ENCODE results near the gene SASH1. TPM values are rescaled to one million over a fixed set of nuclear protein-coding genes. Genes with fewer than 3 reads are reported as not detected.

SASH1 gene
- total and polyA plus RNA-seq, 9 of the 15 experiments (the other 6 are each of a cell fraction or from before 2014, with no cell fraction given), result 0.35 to 3.5 (median 1.6) TPM

DNA sequence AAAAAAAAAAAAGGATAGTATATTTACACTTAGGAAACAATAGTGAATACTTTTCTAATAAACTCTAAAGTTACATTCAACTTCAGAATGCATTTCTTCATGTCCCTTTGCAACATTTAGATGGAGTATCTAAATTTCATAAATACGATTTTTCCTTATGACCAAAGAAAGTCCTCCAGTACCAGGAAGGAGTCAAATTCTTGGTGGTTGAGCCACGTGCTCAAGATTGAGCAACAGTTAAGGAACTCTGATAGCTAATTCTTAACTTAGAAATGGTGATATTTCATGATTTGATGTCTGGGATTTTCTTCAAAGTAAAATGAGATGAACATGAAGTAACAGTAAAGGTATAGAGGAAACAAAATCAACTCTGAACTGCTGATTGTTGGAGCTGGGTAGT is 92.7 kb downstream of the SASH1 start:
- H3K4me1 ChIP-seq (replicated peaks in 1 of 2; ENCODE audit: control insufficient read depth in 2 of 2, insufficient read depth in 2 of 2, low read length in 2 of 2), result no peaks in the 10 kb centered on the region
- no peak overlapping the region for H2AFZ ChIP-seq (ENCODE audit: low read depth, low read length)
- CTCF ChIA-PET (ENCODE audit: low intra/inter-chr PET ratio), result no interaction called here
- no peaks in the 10 kb centered on the region for H3K9me1 ChIP-seq (ENCODE audit: control insufficient read depth, insufficient read depth, low read length)
- H4K20me1 ChIP-seq (replicated peaks; ENCODE audit: control insufficient read depth, insufficient read depth, low read length), result no peaks in the 10 kb centered on the region
- no peak for TF ChIP-seq TGIF2 (CRISPR knock-in tag; IDR thresholded peaks at IDR 0.05)
- no peak for TF ChIP-seq ZBTB9 (CRISPR knock-in tag; IDR thresholded peaks at IDR 0.05)
- TF ChIP-seq ZNF644 (tag; IDR thresholded peaks at IDR 0.05; ENCODE audit: low read depth), result no peak
- no peak for TF ChIP-seq NCOA6 (IDR thresholded peaks at IDR 0.05)
- no peak for TF ChIP-seq JUNB (CRISPR knock-in tag; conservative IDR thresholded peaks at IDR 0.05)
- TF ChIP-seq ZNF311 (CRISPR knock-in tag; IDR thresholded peaks at IDR 0.05), result no peak
- TF ChIP-seq EGR1 (conservative IDR thresholded peaks at IDR 0.05), result no peak
- no peak for TF ChIP-seq ATF4 (CRISPR knock-in tag; IDR thresholded peaks at IDR 0.05)
- TF ChIP-seq ELF2 (CRISPR knock-in tag; IDR thresholded peaks at IDR 0.05), result no peak
- no peak for TF ChIP-seq C11orf30 (IDR thresholded peaks at IDR 0.05; ENCODE audit: low read depth)
- TF ChIP-seq MLX (CRISPR knock-in tag; conservative IDR thresholded peaks at IDR 0.05), result no peak
- TF ChIP-seq ZNF398 (CRISPR knock-in tag; IDR thresholded peaks at IDR 0.05), result no peak
- POLR2A ChIA-PET, result interaction anchor here (0.9 kb wide), 1 partner anchor 11 kb away, joined by 3 read pairs; no protein-coding TSS in a partner anchor
- H3K4me2 ChIP-seq (ENCODE audit: insufficient read depth, low read length), result no peak overlapping the region
- no peaks in the 10 kb centered on the region for H3K36me3 ChIP-seq (ENCODE audit: control insufficient read depth, insufficient read depth, low read length)
- no peak for DNase-seq (ENCODE audit: extremely low read depth in 1 of 4, low spot score in 3 of 4)
- FAIRE-seq, result no peak
- H3K27me3 ChIP-seq (ENCODE audit: control insufficient read depth in 2 of 2, insufficient read depth in 2 of 2, low read length in 2 of 2), result peaks cover 16 to 36% of the 10 kb centered on the region in 2 experiments
- H3K9ac ChIP-seq (ENCODE audit: insufficient read depth in 1 of 2, low read depth in 2 of 2, low read length in 2 of 2), result no peak overlapping the region
- no peak overlapping the region for H3K27ac ChIP-seq (ENCODE audit: extremely low read depth, low read depth, low read length)
- no peak overlapping the region for H3K4me3 ChIP-seq
- H3K79me2 ChIP-seq (ENCODE audit: control insufficient read depth, insufficient read depth, low read length), result no peaks in the 10 kb centered on the region
- 3% methylated on average over 2 of the region's 2 CpGs for WGBS (ENCODE audit: insufficient coverage, low coverage, missing lambda C conversion rate)
- BruUV-seq (replicated peaks), result no TSS peak
- intact Hi-C loops (cut with micrococcal nuclease) (no loop called here), in situ Hi-C loops (cut with MboI) (no loop called here)
- no peak for ATAC-seq
- no peaks in the 10 kb centered on the region for H3K9me3 ChIP-seq (replicated peaks; ENCODE audit: control insufficient read depth, insufficient read depth, low read depth, low read length)
